GM21526 (cell line): ENCODE measurements around the gene TRIM6.

Experiments
- ATAC-seq: cut with Tn5 transposase; IDR thresholded peaks from one replicate; pipeline ENCODE4 v1.9.1; 2021; ENCODE audit warnings: moderate library complexity; ENCODE audit not compliant: unreplicated experiment, low FRiP score

Gene TRIM6

GRCh38 chr11:5658318-5658717 lies 61.9 kb downstream of the TRIM6 start:
- no peak for ATAC-seq
